Upper lobe of left lung (tissue), 4 donors: ENCODE results near the gene ATP6V0E2.

Source experiments
- CTCF ChIP-seq, 6 experiments: fragments of 450-650 bp in 4 of 6; fragments of 200-600 bp in 2 of 6; sonication (generic) in 2 of 6; IDR thresholded peaks; one replicate each; pipeline ENCODE4 v1.5.1; 2016 to 2019; ENCODE audit warnings: antibody characterized with exemption in 6 of 6
- EP300 ChIP-seq, 4 donors: sonication (generic); formaldehyde crosslinking; IDR thresholded peaks; one replicate each; pipeline ENCODE4 v1.5.1; 2017; ENCODE audit warnings: antibody characterized with exemption in 4 of 4, control low read depth in 2 of 4
- POLR2A ChIP-seq, 4 donors: fragments of 450-650 bp; IDR thresholded peaks; one replicate each; pipeline ENCODE4 v1.5.1; 2016 to 2017; ENCODE audit warnings: antibody characterized with exemption in 4 of 4, mild to moderate bottlenecking in 2 of 4
- POLR2AphosphoS5 ChIP-seq, 2 donors: sonication (generic); formaldehyde crosslinking; IDR thresholded peaks; one replicate each; pipeline ENCODE4 v1.5.1; 2017; ENCODE audit warnings: antibody characterized with exemption in 2 of 2

- TF ChIP-seq CTCF (IDR thresholded peaks at IDR 0.05), result no peak
- no peak for TF ChIP-seq EP300 (IDR thresholded peaks at IDR 0.05)
- TF ChIP-seq POLR2A (IDR thresholded peaks at IDR 0.05), result no peak
- TF ChIP-seq POLR2AphosphoS5 (IDR thresholded peaks at IDR 0.05), result no peak
Measured at GRCh38 chr7:149863500-149863899, 10.3 kb upstream of the ATP6V0E2 start.
